IPS DF 6.9 (cell line): ENCODE data around the gene SATB1.

Experiments
- DNase-seq: peaks from one replicate; pipeline ENCODE4 v3.0.0-alpha.2; 2013; ENCODE audit warnings: low read depth, low spot score
- H3K27ac ChIP-seq: one replicate; pipeline ENCODE4 v1.5.1; 2013; ENCODE audit warnings: low read length, control low read depth
- H3K27me3 ChIP-seq: 2 replicates; pipeline ENCODE4 v1.6.1; 2013; ENCODE audit warnings: mild to moderate bottlenecking, low read length; ENCODE audit not compliant: control insufficient read depth, insufficient read depth
- H3K36me3 ChIP-seq: 2 replicates; pipeline ENCODE4 v1.6.1; 2013; ENCODE audit warnings: low read length; ENCODE audit not compliant: control insufficient read depth, insufficient read depth
- H3K4me1 ChIP-seq: 2 replicates; pipeline ENCODE4 v1.6.1; 2013; ENCODE audit warnings: low read length; ENCODE audit not compliant: control insufficient read depth, insufficient read depth
- H3K4me3 ChIP-seq: 2 replicates; pipeline ENCODE4 v1.5.1; 2013; ENCODE audit warnings: mild to moderate bottlenecking, low read length
- H3K9me3 ChIP-seq: 2 replicates; pipeline ENCODE4 v1.6.1; 2013; ENCODE audit warnings: low read length, inconsistent platforms; ENCODE audit not compliant: control insufficient read depth, insufficient read depth
- WGBS: extraction: QIAGEN DNeasy Blood & Tissue Kit; methylation state at CpG from one replicate; pipeline ENCODE4 v1.1.7; 2013; ENCODE audit warnings: mixed read lengths, missing lambda C conversion rate; ENCODE audit not compliant: insufficient read length, insufficient coverage; 5-methylcytosine and 5-hydroxymethylcytosine counted together

SATB1 gene

GRCh38 chr3:18444595-18445400, 19.7 kb upstream of the SATB1 start:
- Histone ChIP-seq H3K27ac (no peak overlapping the region), H3K9me3 (no peaks in the 10 kb centered on the region), H3K4me3 (peak overlapping the region; percentile 57), H3K27me3 (peaks cover 6% of the 10 kb centered on the region; the same call in 1 of the 2 replicates), H3K36me3 (no peaks in the 10 kb centered on the region; the same call in 1 of the 2 replicates), H3K4me1 (peaks cover 6% of the 10 kb centered on the region; the same call in 1 of the 2 replicates)
- WGBS: no CpG with 5 or more reads among the region's 113 CpGs
- no peak for DNase-seq

- no peak for DNase-seq
- peak overlapping the region; percentile 57 for H3K4me3 ChIP-seq
- H3K27me3 ChIP-seq: peaks cover 6% of the 10 kb centered on the region; the same call in 1 of the 2 replicates
These were observed 18.8 kb upstream of the SATB1 start for GRCh38 chr3:18443665-18444594.

DNA sequence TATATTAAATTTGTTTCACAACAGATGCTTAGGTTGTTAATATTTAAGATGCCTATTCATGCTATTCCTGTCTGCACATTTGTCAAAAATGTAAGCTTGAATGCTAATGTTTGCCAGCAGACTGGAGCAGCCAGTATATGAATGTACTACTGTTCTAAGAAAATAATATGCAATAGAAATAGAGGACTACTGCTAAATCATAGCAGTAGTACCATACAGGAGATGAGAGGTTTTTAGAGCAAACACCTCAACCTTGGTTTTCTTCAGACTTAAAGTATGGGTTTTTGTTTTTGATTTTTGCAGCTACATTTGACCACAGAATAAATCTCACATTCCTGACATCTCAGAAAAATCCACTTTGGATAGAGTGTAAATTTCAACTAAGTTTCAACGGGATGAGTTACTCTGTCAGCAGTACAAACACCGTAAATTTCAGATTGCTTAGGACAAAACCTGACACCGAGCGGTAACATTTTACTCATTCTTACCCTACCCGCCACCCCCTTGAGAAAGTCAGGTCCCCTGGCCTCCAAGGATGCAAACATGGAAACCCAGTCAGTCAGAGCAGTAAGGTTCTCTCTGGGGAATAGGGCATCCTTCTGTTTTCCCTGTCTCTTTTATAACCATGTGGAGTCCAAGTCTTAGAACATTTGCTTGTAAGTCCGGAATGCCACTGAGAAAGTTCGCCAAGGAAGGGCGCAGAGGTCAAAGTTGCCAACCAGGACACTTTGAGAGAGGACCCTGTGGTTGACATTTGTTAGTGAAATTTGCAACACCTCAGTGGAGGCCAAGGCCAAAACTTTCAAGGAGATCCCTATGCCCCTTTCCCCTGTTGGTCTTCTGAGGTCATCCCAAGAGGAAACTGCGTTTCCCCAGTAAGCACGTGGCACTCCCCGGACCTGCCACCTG, 17.9 kb upstream of the SATB1 start:
- Histone ChIP-seq H3K36me3 (no peaks in the 10 kb centered on the region), H3K4me1 (peaks cover 6% of the 10 kb centered on the region; the same call in 1 of the 2 replicates), H3K4me3 (peak overlapping the region; percentile 57; the same call in 1 of the 2 replicates), H3K27me3 (peaks cover 6% of the 10 kb centered on the region; the same call in 1 of the 2 replicates), H3K27ac (no peak overlapping the region), H3K9me3 (no peaks in the 10 kb centered on the region)
- WGBS: no CpG with 5 or more reads among the region's 11 CpGs
- no peak for DNase-seq

More at GRCh38 chr3:18443665-18444594, 18.8 kb upstream of the SATB1 start:
- Histone ChIP-seq H3K27ac (no peak overlapping the region), H3K9me3 (no peaks in the 10 kb centered on the region), H3K4me1 (peaks cover 6% of the 10 kb centered on the region; the same call in 1 of the 2 replicates), H3K36me3 (no peaks in the 10 kb centered on the region; the same call in 1 of the 2 replicates)
- WGBS: no CpG with 5 or more reads among the region's 56 CpGs

DNA sequence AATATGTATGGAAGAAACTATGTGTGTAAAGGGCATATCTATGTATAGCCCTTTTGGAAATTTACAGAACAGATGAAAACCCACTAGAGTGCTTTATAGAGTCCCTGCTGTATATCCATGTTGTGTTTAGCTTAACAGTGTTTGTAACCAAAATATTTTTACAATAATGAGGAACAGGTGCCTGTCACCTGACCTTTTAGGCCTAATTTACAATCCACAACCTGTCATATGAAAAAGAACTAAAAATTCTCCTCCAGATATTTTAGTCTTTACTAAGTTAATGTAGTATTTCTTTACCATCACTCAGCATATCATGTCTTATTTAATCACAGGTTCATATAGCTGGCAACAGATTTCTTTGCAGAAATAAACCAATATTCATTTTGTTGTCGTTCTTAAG, 16.4 kb upstream of the SATB1 start:
- peaks cover 6% of the 10 kb centered on the region; the same call in 1 of the 2 replicates for H3K27me3 ChIP-seq
- no peaks in the 10 kb centered on the region for H3K9me3 ChIP-seq
- no peak for DNase-seq
- no peak overlapping the region for H3K4me3 ChIP-seq
- H3K27ac ChIP-seq: no peak overlapping the region
- no CpG with 5 or more reads among the region's 1 CpG for WGBS
- H3K4me1 ChIP-seq: peaks cover 6% of the 10 kb centered on the region; the same call in 1 of the 2 replicates
- no peaks in the 10 kb centered on the region for H3K36me3 ChIP-seq

DNA sequence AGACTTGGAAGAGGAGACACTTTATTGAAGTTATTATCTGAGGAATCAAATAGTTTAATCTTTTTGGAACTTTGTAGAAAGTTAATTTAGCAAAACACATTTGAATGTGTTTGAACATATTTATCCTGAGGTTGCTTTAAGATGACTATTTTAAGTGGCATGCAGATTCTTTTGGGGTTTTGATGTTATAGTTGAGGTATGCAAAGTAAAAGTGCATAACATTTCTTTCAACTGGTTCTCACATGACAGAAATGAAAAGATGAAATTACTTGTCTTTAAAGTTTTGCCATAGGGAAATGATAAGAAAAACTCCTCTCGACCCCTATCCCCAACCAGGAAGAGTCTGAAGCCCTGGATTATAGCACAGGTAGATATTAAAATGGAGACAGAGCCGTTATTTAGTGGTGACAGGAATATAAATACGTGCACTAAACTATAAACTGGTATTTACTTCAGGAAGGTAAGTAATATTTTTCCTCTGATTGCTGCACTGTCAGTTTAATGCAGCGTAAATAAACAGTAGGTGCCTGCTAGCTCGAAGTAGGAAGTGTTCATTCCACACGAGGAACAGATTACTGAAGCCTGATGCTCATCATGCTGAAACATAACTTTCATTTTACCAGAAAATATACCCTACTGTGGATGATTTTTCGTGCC, 15.1 kb upstream of the SATB1 start:
- no peak overlapping the region for H3K27ac ChIP-seq
- no CpG with 5 or more reads among the region's 7 CpGs for WGBS

GRCh38 chr3:18439281-18439680, 14.1 kb upstream of the SATB1 start:
- Histone ChIP-seq H3K4me3 (no peak overlapping the region), H3K27me3 (peaks cover 6% of the 10 kb centered on the region; the same call in 1 of the 2 replicates), H3K4me1 (peaks cover 5% of the 10 kb centered on the region; the same call in 1 of the 2 replicates), H3K27ac (no peak overlapping the region), H3K9me3 (no peaks in the 10 kb centered on the region), H3K36me3 (no peaks in the 10 kb centered on the region)
- no CpG with 5 or more reads among the region's 1 CpG for WGBS
- DNase-seq: no peak

More for the DNA sequence above, 15.1 kb upstream of the SATB1 start:
- Histone ChIP-seq H3K9me3 (no peaks in the 10 kb centered on the region), H3K4me1 (peaks cover 5% of the 10 kb centered on the region; the same call in 1 of the 2 replicates), H3K4me3 (no peak overlapping the region), H3K27me3 (peaks cover 6% of the 10 kb centered on the region; the same call in 1 of the 2 replicates), H3K36me3 (no peaks in the 10 kb centered on the region)
- DNase-seq: no peak

- no peak for DNase-seq
- Histone ChIP-seq H3K4me1 (peaks cover 4% of the 10 kb centered on the region; the same call in 1 of the 2 replicates), H3K36me3 (no peaks in the 10 kb centered on the region), H3K4me3 (no peak overlapping the region), H3K27me3 (peaks cover 3% of the 10 kb centered on the region; the same call in 1 of the 2 replicates), H3K27ac (no peak overlapping the region), H3K9me3 (no peaks in the 10 kb centered on the region)
- no CpG with 5 or more reads among the region's 6 CpGs for WGBS
These were observed 13.4 kb upstream of the SATB1 start for GRCh38 chr3:18438586-18438985.

- Histone ChIP-seq H3K9me3 (no peaks in the 10 kb centered on the region), H3K27ac (no peak overlapping the region), H3K27me3 (no peaks in the 10 kb centered on the region), H3K4me3 (no peak overlapping the region), H3K36me3 (no peaks in the 10 kb centered on the region), H3K4me1 (0 out of 2 replicates have a peak, but pooled peaks cover 1% of the 10 kb centered on the region)
- no CpG with 5 or more reads among the region's 2 CpGs for WGBS
- no peak for DNase-seq
These were observed 11.1 kb upstream of the SATB1 start for GRCh38 chr3:18436213-18436612.

DNA sequence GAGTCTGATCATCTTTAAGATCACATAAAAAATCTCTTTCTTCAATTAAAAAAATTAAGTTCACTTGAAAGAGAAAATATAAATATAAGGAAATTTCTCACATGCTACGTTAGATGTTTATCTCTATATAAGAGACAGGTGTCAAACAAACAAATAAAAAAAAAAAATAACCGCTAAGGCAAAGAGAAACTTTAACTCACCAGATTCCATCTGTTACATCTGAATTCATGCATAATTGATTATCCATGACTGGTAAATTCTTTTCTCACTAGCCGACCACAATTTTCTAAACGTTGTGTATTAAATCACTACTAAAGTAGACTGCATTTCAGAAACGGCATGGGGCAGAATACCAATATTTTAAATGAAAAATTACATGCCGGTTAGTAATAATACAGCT, 9.6 kb upstream of the SATB1 start:
- DNase-seq: no peak
- no peaks in the 10 kb centered on the region for H3K9me3 ChIP-seq
- H3K27me3 ChIP-seq: no peaks in the 10 kb centered on the region
- no peak overlapping the region for H3K4me3 ChIP-seq
- 0 out of 2 replicates have a peak, but pooled peaks cover 1% of the 10 kb centered on the region for H3K4me1 ChIP-seq
- no peak overlapping the region for H3K27ac ChIP-seq
- WGBS: no CpG with 5 or more reads among the region's 6 CpGs
- no peaks in the 10 kb centered on the region for H3K36me3 ChIP-seq
